ENCODE data around the gene SOWAHA. TPM values are rescaled to one million over a fixed set of nuclear protein-coding genes. Genes with fewer than 3 reads are reported as not detected.

SOWAHA gene
- total and polyA plus RNA-seq, 2 of the 4 experiments (the other 2 are of a cell fraction) = 0.03 TPM; not detected in 1

- WGBS, 2 experiments (ENCODE audit: extremely low coverage in 2 of 2, insufficient read length in 1 of 2) = no CpG with 5 or more reads among the region's 4 CpGs
- dilution Hi-C loops (cut with HindIII; ENCODE audit: low sequenced_read_pairs, unreplicated experiment) = no loop called here
- peaks cover 4% of the 10 kb centered on the region; the same call in 1 of the 2 replicates for H3K4me1 ChIP-seq (ENCODE audit: control insufficient read depth, insufficient read depth, low read length)
- H3K4me2 ChIP-seq (ENCODE audit: low read depth, low read length) = no peak overlapping the region
- H4K5ac ChIP-seq (ENCODE audit: low read depth, low read length) = no peak overlapping the region
- no peak for DNase-seq
- in situ Hi-C loops (cut with MboI; ENCODE audit: low sequenced_read_pairs) = no loop called here
- ChIA-PET CTCF (interaction anchor here (0.6 to 1.7 kb wide), 4 partner anchors 8 to 459 kb away, joined by 3 to 5 read pairs (median 4); no protein-coding TSS in a partner anchor), POLR2A (ENCODE audit: unreplicated experiment) (interaction anchor here (0.6 kb wide), 1 partner anchor 8 kb away, joined by 10 read pairs; no protein-coding TSS in a partner anchor)
- H3K9me3 ChIP-seq (ENCODE audit: control insufficient read depth, insufficient read depth, low read length) = no peaks in the 10 kb centered on the region
- TF ChIP-seq CEBPB (IDR thresholded peaks at IDR 0.05; ENCODE audit: low read depth, low read length) (no peak), RFX5 (IDR thresholded peaks at IDR 0.05; ENCODE audit: low read depth, low read length) (no peak), BHLHE40 (IDR thresholded peaks at IDR 0.05; ENCODE audit: low read depth, low read length) (no peak), POLR2A (IDR thresholded peaks at IDR 0.05; ENCODE audit: low read depth, low read length) (no peak), FOS (IDR thresholded peaks at IDR 0.05; ENCODE audit: low read depth, low read length) (no peak), SMC3 (IDR thresholded peaks at IDR 0.05; ENCODE audit: low read depth, low read length) (no peak), MAZ (IDR thresholded peaks at IDR 0.05; ENCODE audit: borderline replicate concordance, low read depth, low read length) (no peak), CTCF (conservative IDR thresholded peaks at IDR 0.05; ENCODE audit: low read depth, low read length) (no peak)
- H3K79me1 ChIP-seq (ENCODE audit: low read depth in 1 of 2, low read length in 2 of 2) = peaks cover 13 to 32% of the 10 kb centered on the region in 2 experiments; a peak in 3 of 4 replicates
- peak overlapping the region; percentile 44; the same call in 1 of the 2 replicates for H3K23ac ChIP-seq (ENCODE audit: low read depth, low read length)
- intact Hi-C loops (cut with micrococcal nuclease) = no loop called here
- H2BK5ac ChIP-seq (ENCODE audit: low read depth, low read length, poor library complexity, severe bottlenecking) = no peak overlapping the region
- H3K4ac ChIP-seq (ENCODE audit: low read depth, low read length) = no peak overlapping the region
- no peak overlapping the region for H2BK120ac ChIP-seq (ENCODE audit: low read depth, low read length)
- H2AK9ac ChIP-seq (replicated peaks; ENCODE audit: low read depth, low read length, poor library complexity) = peak overlapping the region; percentile 76
- H3K56ac ChIP-seq (ENCODE audit: extremely low read depth, insufficient read depth, low read length) = no peak overlapping the region
- H3K9me1 ChIP-seq (ENCODE audit: insufficient read depth, low read length) = peaks cover 4% of the 10 kb centered on the region; the same call in 1 of the 2 replicates
- peak overlapping the region; percentile 46; the same call in 1 of the 2 replicates for H2AK5ac ChIP-seq (ENCODE audit: low read depth, low read length)
- no peak overlapping the region for H3K14ac ChIP-seq (replicated peaks; ENCODE audit: low read depth, low read length)
- ATAC-seq (ENCODE audit: low read depth) = no peak
- H2BK20ac ChIP-seq (ENCODE audit: low read depth, low read length) = no peak overlapping the region
- H3K36me3 ChIP-seq (ENCODE audit: control insufficient read depth, insufficient read depth, low read length) = peaks cover 6% of the 10 kb centered on the region; the same call in 1 of the 2 replicates
- no peak overlapping the region for H4K8ac ChIP-seq (ENCODE audit: low read depth in 2 of 2, low read length in 2 of 2)
- H3K27ac ChIP-seq (ENCODE audit: insufficient read depth, low read length) = no peak overlapping the region
- BruUV-seq (replicated peaks) = no TSS peak
- no peak overlapping the region for H3K9ac ChIP-seq (ENCODE audit: low read depth, low read length)
- no peak overlapping the region for H2AFZ ChIP-seq (replicated peaks; ENCODE audit: low read length, poor library complexity)
- no peak overlapping the region for H2BK15ac ChIP-seq (ENCODE audit: low read depth, low read length)
- no peaks in the 10 kb centered on the region for H3K27me3 ChIP-seq (ENCODE audit: control insufficient read depth, insufficient read depth, low read length)
- no peaks in the 10 kb centered on the region for H4K20me1 ChIP-seq (ENCODE audit: insufficient read depth, low read length)
- H4K91ac ChIP-seq (ENCODE audit: insufficient read depth, low read depth, low read length) = no peak overlapping the region
- H3K4me3 ChIP-seq (ENCODE audit: insufficient read depth, low read depth, low read length) = no peak overlapping the region
- no peak overlapping the region for H3K18ac ChIP-seq (ENCODE audit: low read depth, low read length)
Measured at GRCh38 chr5:132827943-132828673, 15.0 kb downstream of the SOWAHA start.
